NK-92 (cell line): ENCODE data around the gene CHTF8.

Experiments
- DNase-seq: peaks from one replicate; lab custom pipeline; 2025; ENCODE audit not compliant: unreplicated experiment; lab: John Stamatoyannopoulos, UW

CHTF8 gene

DNA sequence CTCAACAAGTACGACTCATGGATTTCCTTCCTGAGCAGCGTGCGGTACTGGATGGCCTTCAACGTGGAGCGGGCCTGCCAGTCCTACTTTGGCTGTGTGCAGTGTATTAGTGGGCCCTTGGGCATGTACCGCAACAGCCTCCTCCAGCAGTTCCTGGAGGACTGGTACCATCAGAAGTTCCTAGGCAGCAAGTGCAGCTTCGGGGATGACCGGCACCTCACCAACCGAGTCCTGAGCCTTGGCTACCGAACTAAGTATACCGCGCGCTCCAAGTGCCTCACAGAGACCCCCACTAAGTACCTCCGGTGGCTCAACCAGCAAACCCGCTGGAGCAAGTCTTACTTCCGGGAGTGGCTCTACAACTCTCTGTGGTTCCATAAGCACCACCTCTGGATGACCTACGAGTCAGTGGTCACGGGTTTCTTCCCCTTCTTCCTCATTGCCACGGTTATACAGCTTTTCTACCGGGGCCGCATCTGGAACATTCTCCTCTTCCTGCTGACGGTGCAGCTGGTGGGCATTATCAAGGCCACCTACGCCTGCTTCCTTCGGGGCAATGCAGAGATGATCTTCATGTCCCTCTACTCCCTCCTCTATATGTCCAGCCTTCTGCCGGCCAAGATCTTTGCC is 17.9 kb downstream of the CHTF8 start:
- no peak for DNase-seq

DNA sequence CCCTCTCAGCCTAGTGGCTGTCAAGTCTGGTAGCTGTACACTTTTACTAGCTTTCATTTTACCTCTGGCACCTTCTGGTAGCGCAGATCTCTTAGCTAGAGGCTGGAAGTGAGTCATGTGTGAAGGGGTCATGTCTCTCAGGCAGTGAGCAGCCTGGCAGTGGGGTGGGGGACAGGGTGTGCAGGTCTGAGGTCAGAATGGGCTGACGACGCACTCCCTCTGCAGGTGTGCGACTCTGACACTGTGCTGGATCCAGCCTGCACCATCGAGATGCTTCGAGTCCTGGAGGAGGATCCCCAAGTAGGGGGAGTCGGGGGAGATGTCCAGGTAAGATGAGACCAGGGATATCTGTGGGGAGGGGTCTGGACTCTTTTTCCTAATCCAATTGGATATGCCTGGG is 19.2 kb downstream of the CHTF8 start:
- DNase-seq: no peak

GRCh38 chr16:69112285-69113129 is 19.9 kb downstream of the CHTF8 start:
- DNase-seq: no peak

GRCh38 chr16:69111876-69112230 is 20.5 kb downstream of the CHTF8 start:
- DNase-seq: no peak

DNA sequence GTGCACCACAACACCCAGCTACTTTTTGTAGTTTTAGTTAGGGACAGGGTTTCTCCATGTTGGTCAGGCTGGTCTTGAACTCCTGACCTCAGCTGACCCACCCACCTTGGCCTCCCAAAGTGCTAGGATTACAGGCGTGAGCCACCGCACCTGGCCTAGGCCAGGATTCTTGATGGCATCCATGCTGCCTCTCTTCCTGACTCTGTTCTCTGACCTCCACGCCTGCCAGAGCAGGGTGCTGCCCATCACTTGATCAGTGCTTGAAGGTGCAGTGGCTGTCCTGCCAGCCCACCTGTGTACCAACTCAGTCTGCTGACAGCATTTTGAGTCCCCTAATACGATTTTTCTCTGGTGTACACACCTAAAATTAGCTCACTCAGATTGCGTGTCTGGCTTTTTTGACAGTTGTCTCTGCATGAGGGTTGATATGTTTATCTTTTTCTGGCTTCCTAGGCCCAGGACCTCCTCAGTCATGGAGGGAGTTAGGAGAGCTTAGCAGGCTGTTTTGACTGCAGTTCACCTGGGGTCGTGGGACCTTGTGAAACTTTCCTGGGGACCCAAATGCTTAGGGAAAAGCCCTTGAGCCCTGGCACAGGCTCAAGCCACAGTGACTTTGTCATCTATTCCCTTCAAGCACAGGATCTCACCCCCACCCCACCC is 21.0 kb downstream of the CHTF8 start:
- DNase-seq: no peak

DNA sequence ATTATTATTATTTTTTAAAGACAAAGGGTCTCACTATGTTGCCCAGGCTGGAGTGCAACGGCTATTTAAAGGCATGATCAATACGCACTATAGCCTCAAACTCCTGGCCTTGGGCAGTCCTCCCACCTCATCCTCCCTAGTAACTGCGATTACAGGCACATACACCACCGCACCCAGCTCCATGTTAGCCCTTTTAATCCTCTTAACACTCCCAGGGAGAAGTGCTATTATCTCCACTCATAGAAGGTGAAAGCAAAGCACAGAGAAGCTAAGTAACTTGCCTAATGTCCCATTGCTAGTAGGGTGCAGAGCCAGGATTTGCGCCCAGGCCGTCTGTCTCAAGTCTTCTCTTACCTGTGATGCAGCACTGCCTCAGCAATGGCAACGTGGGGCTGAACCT is 22.0 kb downstream of the CHTF8 start:
- DNase-seq: no peak

DNA sequence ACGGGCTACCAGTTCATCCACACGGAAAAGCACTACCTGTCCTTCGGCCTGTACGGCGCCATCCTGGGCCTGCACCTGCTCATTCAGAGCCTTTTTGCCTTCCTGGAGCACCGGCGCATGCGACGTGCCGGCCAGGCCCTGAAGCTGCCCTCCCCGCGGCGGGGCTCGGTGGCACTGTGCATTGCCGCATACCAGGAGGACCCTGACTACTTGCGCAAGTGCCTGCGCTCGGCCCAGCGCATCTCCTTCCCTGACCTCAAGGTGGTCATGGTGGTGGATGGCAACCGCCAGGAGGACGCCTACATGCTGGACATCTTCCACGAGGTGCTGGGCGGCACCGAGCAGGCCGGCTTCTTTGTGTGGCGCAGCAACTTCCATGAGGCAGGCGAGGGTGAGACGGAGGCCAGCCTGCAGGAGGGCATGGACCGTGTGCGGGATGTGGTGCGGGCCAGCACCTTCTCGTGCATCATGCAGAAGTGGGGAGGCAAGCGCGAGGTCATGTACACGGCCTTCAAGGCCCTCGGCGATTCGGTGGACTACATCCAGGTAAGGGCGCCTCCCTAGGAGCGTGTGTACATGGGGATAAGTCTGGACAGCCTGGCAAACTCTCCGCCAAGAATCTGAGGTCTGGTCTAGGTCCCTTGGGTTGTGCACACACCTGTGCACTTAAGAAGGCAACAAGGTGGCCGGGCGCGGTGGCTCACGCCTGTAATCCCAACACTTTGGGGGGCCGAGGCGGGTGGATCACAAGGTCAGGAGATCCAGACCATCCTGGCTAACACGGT is 22.7 kb downstream of the CHTF8 start:
- DNase-seq: no peak

DNA sequence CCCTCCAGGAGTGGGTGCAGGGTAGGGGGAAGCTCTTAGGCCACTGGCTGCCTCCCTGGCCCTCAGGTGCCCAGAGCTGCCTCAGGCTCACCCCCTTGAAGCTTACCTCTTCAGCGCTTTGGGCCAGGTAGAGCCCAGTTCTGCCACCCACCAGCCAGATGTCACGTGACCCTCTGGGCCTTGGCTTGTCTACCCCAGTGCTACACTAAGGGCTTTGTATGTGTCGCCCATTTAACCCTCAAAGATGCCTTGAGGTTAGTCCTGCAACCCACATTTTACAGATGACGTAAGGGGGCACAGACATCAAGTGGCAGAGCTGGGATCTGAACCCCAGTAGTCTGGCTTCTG is 23.5 kb downstream of the CHTF8 start:
- no peak for DNase-seq

- no peak for DNase-seq
Measured at GRCh38 chr16:69108064-69108904, 24.1 kb downstream of the CHTF8 start.

DNA sequence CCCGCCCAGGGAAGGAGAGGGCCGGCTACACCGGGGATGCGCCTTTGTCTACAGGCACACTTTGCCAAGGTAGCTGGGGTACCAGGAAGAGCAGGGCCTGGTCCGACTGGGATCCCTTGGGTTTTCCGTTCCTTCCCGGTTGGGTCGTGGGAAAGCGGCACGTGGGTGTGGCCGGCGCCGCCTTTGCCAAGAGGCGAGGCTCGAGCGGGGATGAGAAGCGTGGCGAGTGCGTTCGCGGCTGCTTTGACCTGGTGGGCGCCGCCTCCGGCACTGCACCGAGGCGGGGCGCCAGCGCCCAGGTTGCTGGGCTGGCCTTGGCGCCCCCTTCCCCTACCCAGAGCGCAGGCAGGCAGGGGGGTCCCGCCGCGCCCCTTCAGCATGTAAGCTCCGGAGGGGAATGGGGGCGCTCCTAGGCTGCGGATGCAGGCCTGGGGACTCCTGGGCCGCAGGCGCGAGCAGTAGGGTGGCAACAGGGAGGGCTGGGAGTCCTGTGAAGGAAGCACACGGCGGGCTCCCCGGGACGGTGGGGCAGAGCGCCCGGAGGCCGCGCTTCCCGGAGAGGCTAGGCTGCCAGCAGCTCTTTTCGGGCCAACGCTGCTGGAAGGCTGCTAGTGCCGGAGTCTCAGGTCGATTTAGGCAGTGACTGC is 24.9 kb downstream of the CHTF8 start:
- DNase-seq: no peak

DNA sequence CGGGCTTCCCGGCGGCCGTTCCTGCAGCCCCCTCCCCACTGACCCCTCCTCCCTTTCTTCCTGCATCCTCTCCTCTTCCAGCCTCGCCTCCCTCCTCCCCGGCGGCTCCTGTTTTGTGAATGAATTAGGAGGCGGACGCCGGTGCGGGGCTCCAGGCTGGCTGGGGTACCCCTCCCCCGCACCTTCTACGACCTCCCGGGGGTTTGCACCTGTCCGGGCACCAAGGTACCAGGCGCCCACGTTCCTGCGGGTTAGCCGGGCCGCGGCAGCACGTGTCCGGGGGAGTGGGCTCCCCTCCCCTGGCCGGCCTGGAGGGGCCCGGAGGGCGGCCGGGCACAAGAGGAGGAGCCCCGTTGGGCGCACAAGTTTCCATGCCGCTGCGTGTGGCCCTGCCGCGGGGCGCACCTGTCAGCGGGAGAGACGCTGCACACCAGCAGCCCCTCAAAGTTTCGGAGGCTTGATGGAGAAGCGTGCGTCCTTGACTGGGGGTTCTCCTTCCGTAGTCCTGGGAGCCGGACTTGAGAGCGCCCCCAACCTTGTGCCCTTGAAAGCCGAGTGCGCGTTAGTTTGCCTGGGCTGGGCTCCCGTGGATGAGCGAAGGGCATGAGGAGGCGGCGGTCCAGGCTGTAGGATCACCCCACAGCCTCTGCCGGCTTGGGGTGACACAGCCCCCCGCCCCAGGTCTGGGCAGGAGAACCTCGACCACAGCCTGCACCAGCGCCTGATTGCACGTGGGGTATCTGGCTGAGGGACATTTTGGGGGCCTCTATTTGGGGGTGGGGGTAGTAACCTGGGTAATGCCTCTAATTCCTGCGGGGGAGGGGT is 25.7 kb downstream of the CHTF8 start:
- no peak for DNase-seq

DNA sequence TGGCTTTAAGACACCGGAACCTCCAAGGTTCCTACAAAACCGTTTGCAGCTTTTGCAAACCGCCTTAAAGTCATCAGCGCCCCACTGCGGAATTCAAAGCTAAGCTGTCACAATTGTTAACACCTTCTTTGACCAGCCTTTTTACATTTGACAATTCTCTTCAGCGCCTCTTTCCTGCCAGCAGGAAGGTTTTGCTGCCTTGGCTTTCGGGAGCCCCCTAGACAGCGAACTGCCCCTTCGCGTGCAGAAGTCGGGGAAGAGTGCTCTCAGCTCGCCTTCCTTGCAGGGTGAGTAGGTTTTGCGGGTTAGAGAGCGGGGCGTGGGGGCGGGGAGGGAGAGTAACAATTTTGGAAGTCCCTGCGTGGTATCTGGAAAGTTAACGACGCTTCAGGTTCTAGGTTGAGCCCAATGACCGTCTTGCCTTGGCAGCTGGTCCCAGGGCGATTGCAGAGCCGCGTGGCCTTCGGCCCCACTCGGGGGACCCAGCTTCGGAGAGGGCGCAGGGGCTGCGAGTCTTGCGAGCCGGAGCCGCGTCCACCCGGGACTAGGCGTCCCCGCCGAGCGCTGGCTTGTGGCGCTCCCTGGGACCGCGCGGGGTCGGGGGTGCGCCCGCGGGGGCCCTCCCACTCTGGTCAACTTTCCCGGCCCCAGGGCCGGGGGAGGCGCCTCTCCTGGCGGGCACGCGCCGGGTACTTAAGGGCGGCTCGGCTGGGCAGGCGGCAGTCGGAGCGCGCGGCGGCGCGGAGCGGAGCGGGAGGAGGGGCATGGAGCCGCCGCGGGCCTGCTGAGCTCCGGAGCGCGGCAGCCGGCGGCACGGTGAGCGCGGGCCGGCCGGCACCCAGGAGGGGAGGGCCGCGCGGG is 26.7 kb downstream of the CHTF8 start, which contains the start of gene HAS3:
TSS of gene HAS3 (plus strand) at position 153 of the 861 bp plus-strand sequence. CDS start 3,743 bp downstream, outside the sequence.
- no peak for DNase-seq

DNA sequence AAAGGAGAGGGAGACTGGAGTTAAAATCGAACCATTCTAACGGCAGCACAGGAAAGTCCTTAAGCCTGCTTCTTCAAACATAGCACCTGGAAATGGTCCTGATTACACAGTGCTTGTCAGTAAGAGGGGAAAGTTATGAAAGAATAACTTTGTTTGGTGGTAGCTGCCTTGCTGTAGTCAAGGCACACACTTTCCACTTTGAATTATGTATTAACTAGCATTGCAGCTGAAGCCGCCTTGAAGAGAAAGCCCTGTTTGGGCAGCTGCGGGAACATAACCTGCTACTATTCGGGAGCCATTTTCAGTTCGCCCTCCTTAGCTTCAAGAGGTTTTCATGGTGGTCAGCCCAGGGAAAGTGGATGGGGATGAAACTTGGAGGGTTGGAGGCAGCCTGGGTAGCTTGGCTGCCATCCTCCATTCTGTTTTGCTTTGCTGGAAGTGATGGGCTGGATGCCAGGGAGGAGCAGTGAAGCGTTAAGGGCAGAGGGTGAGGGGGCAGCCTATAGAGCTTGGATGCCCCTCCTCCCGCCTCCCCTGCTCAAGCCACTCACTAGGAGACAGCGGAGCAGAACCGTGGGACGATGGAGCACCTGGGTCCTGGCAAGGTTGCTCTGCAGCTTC is 32.2 kb downstream of the CHTF8 start:
- DNase-seq: no peak

DNA sequence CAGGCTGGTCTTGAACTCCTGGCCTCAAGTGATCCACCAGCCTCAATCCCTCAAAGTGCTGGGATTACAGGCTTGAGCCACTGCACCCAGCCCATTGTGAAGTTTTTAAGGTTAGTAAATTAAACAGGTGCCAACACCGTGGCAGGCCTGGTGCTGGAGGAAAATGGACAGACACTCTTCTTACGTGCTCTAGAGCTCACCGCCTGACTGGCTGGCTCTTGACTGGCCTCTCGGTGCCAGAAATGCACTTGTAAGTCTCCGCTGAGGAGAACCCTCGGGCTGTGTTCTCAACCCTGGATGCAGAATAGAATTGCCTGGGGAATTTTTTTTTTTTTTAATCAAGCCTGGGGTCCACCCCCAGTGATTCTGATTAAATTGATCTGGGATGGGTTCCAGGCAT is 37.2 kb downstream of the CHTF8 start:
- no peak for DNase-seq

- DNase-seq: no peak
Measured at GRCh38 chr16:69094501-69094900, 37.9 kb downstream of the CHTF8 start.

- DNase-seq: no peak
Measured at GRCh38 chr16:69093974-69094373, 38.4 kb downstream of the CHTF8 start.

GRCh38 chr16:69089091-69089910 is 43.1 kb downstream of the CHTF8 start:
- no peak for DNase-seq
